Colonic mucosa (tissue), 4 donors: ENCODE results near the gene PKNOX2. TPM values are rescaled to one million over a fixed set of nuclear protein-coding genes. Genes with fewer than 3 reads are reported as not detected.

Experiments
- DNase-seq: peaks from one replicate; pipeline ENCODE4 v3.0.0-alpha.2; 2020
- H3K27ac ChIP-seq: fragments of 200-600 bp; one replicate; pipeline ENCODE4 v1.8.0; 2021
- H3K27me3 ChIP-seq: fragments of 200-600 bp; one replicate; pipeline ENCODE4 v1.8.0; 2021
- H3K36me3 ChIP-seq: fragments of 200-600 bp; one replicate; pipeline ENCODE4 v1.8.0; 2021
- H3K4me1 ChIP-seq: fragments of 200-600 bp; one replicate; pipeline ENCODE4 v1.8.0; 2021; ENCODE audit warnings: mild to moderate bottlenecking
- H3K4me3 ChIP-seq: fragments of 200-600 bp; one replicate; pipeline ENCODE4 v1.8.0; 2021
- H3K9ac ChIP-seq, 2 donors: one replicate each; pipeline ENCODE4 v1.7.0; 2013; ENCODE audit warnings: control low read depth in 2 of 2, low read depth in 2 of 2, low read length in 2 of 2
- H3K9me3 ChIP-seq: fragments of 200-600 bp; one replicate; pipeline ENCODE4 v1.8.0; 2021
- intact Hi-C: fragments of 100-400 bp; cut with DNase I; formaldehyde crosslinking; loops from one replicate; pipeline ENCODE4 v1.14.1; 2022
- total RNA-seq, 2 donors: library from RNA; stranded (reverse); fragmentation: NEBNext Ultra II Directional in 1 of 2; extraction: Animal tissue kit (Norgen Biotek cat#: 25700) in 1 of 2; gene quantifications; one replicate each; pipeline ENCODE4 v1.2.1, GENCODE V29; 2021
- TF ChIP-seq, protein P1 (sequence below): fragments of 200-600 bp; IDR thresholded peaks from one replicate; pipeline ENCODE4 v1.8.0; 2022; ENCODE audit warnings: antibody characterized with exemption, mild to moderate bottlenecking
- donor health status: healthy.
- donor health status: DM: no; HTN: no; CAD: no.
- donor health status: DM: no; HTN: no; CAD: no.

PKNOX2 gene
- total RNA-seq, 2 donors from 2014 or later: 0.52 to 1.3 TPM

DNA sequence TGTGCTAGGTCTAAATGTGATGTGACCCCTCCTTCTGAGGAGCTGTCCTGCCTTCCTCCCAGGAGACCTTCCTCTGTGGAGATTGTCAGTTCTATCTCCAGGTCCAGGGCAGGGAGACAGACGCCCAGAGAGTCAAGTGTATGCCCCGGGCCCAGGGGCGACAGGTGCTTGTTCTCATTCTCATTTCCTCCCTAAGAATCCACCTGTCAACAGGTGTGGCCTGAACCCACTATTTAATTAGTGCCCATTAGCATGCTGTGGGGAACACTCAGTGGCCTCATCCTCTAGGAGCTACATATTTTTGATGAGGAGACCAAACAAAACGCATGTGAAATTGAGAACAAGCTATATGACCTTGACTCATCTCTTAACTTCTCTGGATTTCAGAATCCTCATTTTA, 9.5 kb downstream of the PKNOX2 start:
- no peaks in the 10 kb centered on the region for H3K36me3 ChIP-seq
- H3K9ac ChIP-seq: no peak overlapping the region
- no peak for DNase-seq
- no peak overlapping the region for H3K4me3 ChIP-seq
- H3K9me3 ChIP-seq: no peaks in the 10 kb centered on the region
- H3K27me3 ChIP-seq: no peaks in the 10 kb centered on the region
- no peak overlapping the region for H3K27ac ChIP-seq
- no peaks in the 10 kb centered on the region for H3K4me1 ChIP-seq
- intact Hi-C loops: no loop called here
- TF ChIP-seq, protein P1, sequence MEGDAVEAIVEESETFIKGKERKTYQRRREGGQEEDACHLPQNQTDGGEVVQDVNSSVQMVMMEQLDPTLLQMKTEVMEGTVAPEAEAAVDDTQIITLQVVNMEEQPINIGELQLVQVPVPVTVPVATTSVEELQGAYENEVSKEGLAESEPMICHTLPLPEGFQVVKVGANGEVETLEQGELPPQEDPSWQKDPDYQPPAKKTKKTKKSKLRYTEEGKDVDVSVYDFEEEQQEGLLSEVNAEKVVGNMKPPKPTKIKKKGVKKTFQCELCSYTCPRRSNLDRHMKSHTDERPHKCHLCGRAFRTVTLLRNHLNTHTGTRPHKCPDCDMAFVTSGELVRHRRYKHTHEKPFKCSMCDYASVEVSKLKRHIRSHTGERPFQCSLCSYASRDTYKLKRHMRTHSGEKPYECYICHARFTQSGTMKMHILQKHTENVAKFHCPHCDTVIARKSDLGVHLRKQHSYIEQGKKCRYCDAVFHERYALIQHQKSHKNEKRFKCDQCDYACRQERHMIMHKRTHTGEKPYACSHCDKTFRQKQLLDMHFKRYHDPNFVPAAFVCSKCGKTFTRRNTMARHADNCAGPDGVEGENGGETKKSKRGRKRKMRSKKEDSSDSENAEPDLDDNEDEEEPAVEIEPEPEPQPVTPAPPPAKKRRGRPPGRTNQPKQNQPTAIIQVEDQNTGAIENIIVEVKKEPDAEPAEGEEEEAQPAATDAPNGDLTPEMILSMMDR: no peak

DNA sequence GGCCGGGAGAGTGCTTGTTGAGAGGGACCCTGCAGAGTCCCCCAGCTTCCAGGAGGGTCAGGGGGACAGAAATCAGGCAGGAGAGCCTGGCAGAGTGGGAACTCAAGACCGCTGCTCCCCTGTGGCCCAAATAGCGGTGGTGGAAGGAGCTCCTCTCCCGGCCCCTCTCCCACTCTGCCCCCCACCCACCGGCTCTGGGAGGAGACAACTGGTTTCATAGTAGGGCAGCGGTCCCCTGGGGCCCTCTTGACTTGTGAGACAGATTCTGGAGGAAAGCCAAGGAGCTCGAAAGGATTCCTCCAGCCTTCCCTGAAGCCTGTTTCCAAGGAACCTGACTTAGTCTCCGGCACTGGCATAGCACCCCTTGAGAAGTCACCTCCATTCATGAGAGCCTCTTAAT, 10.1 kb downstream of the PKNOX2 start:
- no peak overlapping the region for H3K27ac ChIP-seq
- no peak for DNase-seq
- no peak overlapping the region for H3K9ac ChIP-seq
- H3K4me1 ChIP-seq: no peaks in the 10 kb centered on the region
- no peaks in the 10 kb centered on the region for H3K27me3 ChIP-seq
- TF ChIP-seq, protein P1: no peak
- no peaks in the 10 kb centered on the region for H3K36me3 ChIP-seq
- H3K9me3 ChIP-seq: no peaks in the 10 kb centered on the region
- intact Hi-C loops: no loop called here
- H3K4me3 ChIP-seq: no peak overlapping the region

DNA sequence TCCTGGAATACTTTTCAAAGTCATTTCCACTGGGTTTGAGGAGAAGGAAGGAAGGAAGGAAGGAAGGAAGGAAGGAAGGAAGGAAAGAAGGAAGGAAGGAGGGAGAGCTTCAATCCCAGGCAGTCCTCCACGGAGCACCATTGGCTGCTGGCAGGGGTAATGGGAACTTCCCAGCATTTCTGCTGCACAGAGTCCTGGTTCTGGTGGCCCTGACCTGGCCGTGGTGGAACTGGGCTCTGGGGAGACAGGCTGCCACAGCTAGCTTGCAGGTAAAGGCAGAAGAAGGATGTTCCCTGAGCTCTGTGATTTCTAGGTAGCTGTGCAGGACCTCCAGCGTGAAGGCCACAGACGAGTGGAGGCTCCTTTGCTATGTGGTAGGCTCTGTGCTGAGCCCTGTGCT, 10.6 kb downstream of the PKNOX2 start:
- H3K27me3 ChIP-seq: no peaks in the 10 kb centered on the region
- H3K4me1 ChIP-seq: no peaks in the 10 kb centered on the region
- H3K36me3 ChIP-seq: no peaks in the 10 kb centered on the region
- TF ChIP-seq, protein P1: no peak
- DNase-seq: no peak
- H3K9me3 ChIP-seq: no peaks in the 10 kb centered on the region
- H3K4me3 ChIP-seq: no peak overlapping the region
- intact Hi-C loops: no loop called here
- H3K9ac ChIP-seq: no peak overlapping the region
- H3K27ac ChIP-seq: no peak overlapping the region

DNA sequence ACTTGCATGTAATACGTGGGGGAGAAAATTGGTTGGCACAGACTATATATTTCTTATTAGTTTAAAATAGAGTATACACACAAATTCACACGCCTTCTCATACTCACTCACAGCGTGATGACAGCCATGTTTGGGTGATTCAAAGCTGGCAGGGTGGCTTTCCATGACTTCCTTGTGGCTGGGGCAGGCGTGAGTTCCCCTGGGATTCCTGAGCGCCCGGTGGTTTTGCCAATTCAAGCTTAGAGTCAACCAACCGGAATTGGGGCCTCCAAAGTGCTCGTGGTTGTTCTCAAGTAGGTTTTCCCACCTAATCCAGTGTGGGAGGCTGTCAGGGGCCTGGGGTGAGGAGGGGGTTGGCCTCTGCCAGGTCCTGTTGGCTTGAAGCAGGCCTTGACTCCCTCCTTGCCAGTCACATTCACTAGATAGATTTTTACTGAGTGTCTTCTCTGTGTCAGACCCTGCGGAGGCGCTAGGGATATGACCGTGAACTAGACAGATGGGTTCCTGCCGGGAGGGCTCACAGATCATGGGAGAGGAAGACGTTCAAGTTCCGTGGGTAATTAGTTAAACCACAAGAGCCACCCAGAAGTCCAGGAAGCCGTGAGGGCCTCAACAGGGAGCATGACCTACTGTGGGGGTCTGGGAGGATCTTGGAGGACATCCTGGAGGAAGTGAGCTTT, 11.5 kb downstream of the PKNOX2 start:
- TF ChIP-seq, protein P1: no peak
- DNase-seq: no peak
- intact Hi-C loops: no loop called here
- Histone ChIP-seq H3K9me3 (no peaks in the 10 kb centered on the region), H3K9ac (no peak overlapping the region), H3K4me1 (no peaks in the 10 kb centered on the region), H3K36me3 (no peaks in the 10 kb centered on the region), H3K27ac (no peak overlapping the region), H3K27me3 (no peaks in the 10 kb centered on the region), H3K4me3 (no peak overlapping the region)

DNA sequence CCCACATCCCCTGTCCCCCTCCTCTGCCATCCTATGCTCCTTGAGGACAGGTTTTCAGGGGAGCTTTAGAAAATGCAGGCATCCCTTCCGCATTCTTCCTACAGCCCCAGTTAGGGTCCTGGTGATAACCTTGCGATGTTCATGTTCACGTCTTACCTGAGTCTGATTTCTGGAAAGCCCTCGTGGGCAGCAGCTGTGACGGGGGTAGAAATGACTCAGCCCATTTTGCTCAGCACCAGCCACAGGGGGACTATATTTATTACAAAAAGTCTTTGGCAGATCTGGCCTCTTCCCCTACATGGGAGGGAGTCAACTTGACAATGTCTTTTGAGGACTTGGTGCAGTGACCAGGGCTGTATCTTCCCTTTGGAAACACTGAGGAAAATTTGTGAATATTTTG, 12.3 kb downstream of the PKNOX2 start:
- H3K4me1 ChIP-seq: no peaks in the 10 kb centered on the region
- no peaks in the 10 kb centered on the region for H3K9me3 ChIP-seq
- H3K36me3 ChIP-seq: no peaks in the 10 kb centered on the region
- H3K4me3 ChIP-seq: no peak overlapping the region
- no peak overlapping the region for H3K27ac ChIP-seq
- H3K27me3 ChIP-seq: no peaks in the 10 kb centered on the region
- no peak for DNase-seq
- no peak overlapping the region for H3K9ac ChIP-seq
- TF ChIP-seq, protein P1: no peak
- intact Hi-C loops: no loop called here
